Measurements from ENCODE around the gene EPB41. TPM values are rescaled to one million over a fixed set of nuclear protein-coding genes. Genes with fewer than 3 reads are reported as not detected.
"Not testable (repeated sequence)": the region's sequence is repeated elsewhere in the genome, so short reads cannot be mapped to it uniquely, and the experiment has no call there.

EPB41 gene
- total and polyA plus RNA-seq, 2 donors from 2014 or later: 9.9 to 38.8 TPM

GRCh38 chr1:28950449-28950848 is 36.1 kb downstream of the EPB41 start:
- Histone ChIP-seq H3K9me3 (ENCODE audit: control insufficient read depth in 2 of 3, insufficient read depth in 1 of 3, low read length in 3 of 3) (no peaks in the 10 kb centered on the region), H3K4me1 (ENCODE audit: control insufficient read depth in 2 of 3, insufficient read depth in 2 of 3, low read depth in 1 of 3, low read length in 3 of 3) (peaks cover 0 to 3% (median 0%) of the 10 kb centered on the region in 3 donors), H3K27ac (ENCODE audit: low read depth in 2 of 2, low read length in 2 of 2) (no peak overlapping the region), H3K4me3 (ENCODE audit: low read length in 3 of 3) (no peak overlapping the region), H3K27me3 (ENCODE audit: control insufficient read depth, insufficient read depth, low read length) (no peaks in the 10 kb centered on the region), H3K9ac (ENCODE audit: low read length in 3 of 3) (no peak overlapping the region), H3K36me3 (ENCODE audit: control insufficient read depth in 2 of 3, insufficient read depth in 3 of 3, low read length in 3 of 3) (no peaks in the 10 kb centered on the region)
- no peak for DNase-seq
- FAIRE-seq: no peak
- intact Hi-C loops (cut with DNase I): no loop called here
- TF ChIP-seq CTCF (IDR thresholded peaks at IDR 0.05; ENCODE audit: borderline replicate concordance, extremely low read depth, insufficient read depth): no peak

- intact Hi-C loops (cut with DNase I): no loop called here
- FAIRE-seq (no peak), DNase-seq (no peak)
- H3K4me1 ChIP-seq (ENCODE audit: control insufficient read depth in 2 of 3, insufficient read depth in 2 of 3, low read depth in 1 of 3, low read length in 3 of 3): peaks cover 0 to 3% (median 0%) of the 10 kb centered on the region in 3 donors
- H3K27ac ChIP-seq (ENCODE audit: low read depth in 2 of 2, low read length in 2 of 2): no peak overlapping the region
- H3K9me3 ChIP-seq (ENCODE audit: control insufficient read depth in 2 of 3, insufficient read depth in 1 of 3, low read length in 3 of 3): no peaks in the 10 kb centered on the region
- H3K4me3 ChIP-seq (ENCODE audit: low read length in 3 of 3): no peak overlapping the region
- no peak overlapping the region for H3K9ac ChIP-seq (ENCODE audit: low read length in 3 of 3)
- H3K36me3 ChIP-seq (ENCODE audit: control insufficient read depth in 2 of 3, insufficient read depth in 3 of 3, low read length in 3 of 3): no peaks in the 10 kb centered on the region
- H3K27me3 ChIP-seq (ENCODE audit: control insufficient read depth, insufficient read depth, low read length): no peaks in the 10 kb centered on the region
- TF ChIP-seq CTCF (IDR thresholded peaks at IDR 0.05; ENCODE audit: borderline replicate concordance, extremely low read depth, insufficient read depth): no peak
Observed at GRCh38 chr1:28954126-28954726, 39.9 kb downstream of the EPB41 start.

- intact Hi-C loops (cut with DNase I): no loop called here
- no peak for TF ChIP-seq CTCF (IDR thresholded peaks at IDR 0.05; ENCODE audit: borderline replicate concordance, extremely low read depth, insufficient read depth)
- Histone ChIP-seq H3K27ac (ENCODE audit: low read depth in 2 of 2, low read length in 2 of 2) (no peak overlapping the region), H3K27me3 (ENCODE audit: control insufficient read depth, insufficient read depth, low read length) (no peaks in the 10 kb centered on the region), H3K4me3 (ENCODE audit: low read length in 3 of 3) (no peak overlapping the region), H3K36me3 (ENCODE audit: control insufficient read depth in 2 of 3, insufficient read depth in 3 of 3, low read length in 3 of 3) (no peaks in the 10 kb centered on the region), H3K9ac (ENCODE audit: low read length in 3 of 3) (no peak overlapping the region), H3K4me1 (ENCODE audit: control insufficient read depth in 2 of 3, insufficient read depth in 2 of 3, low read depth in 1 of 3, low read length in 3 of 3) (peaks cover 0 to 3% (median 0%) of the 10 kb centered on the region in 3 donors), H3K9me3 (ENCODE audit: control insufficient read depth in 2 of 3, insufficient read depth in 1 of 3, low read length in 3 of 3) (no peaks in the 10 kb centered on the region)
- FAIRE-seq (no peak), DNase-seq (no peak)
Observed at GRCh38 chr1:28956038-28956464, 41.7 kb downstream of the EPB41 start.

- DNase-seq; H3K9ac ChIP-seq (ENCODE audit: low read length in 3 of 3); H3K9me3 ChIP-seq (ENCODE audit: control insufficient read depth in 2 of 3, insufficient read depth in 1 of 3, low read length in 3 of 3); intact Hi-C loops (cut with DNase I); H3K4me1 ChIP-seq (ENCODE audit: control insufficient read depth in 2 of 3, insufficient read depth in 2 of 3, low read depth in 1 of 3, low read length in 3 of 3); H3K27ac ChIP-seq (ENCODE audit: low read depth in 2 of 2, low read length in 2 of 2); H3K36me3 ChIP-seq (ENCODE audit: control insufficient read depth in 2 of 3, insufficient read depth in 3 of 3, low read length in 3 of 3); H3K27me3 ChIP-seq (ENCODE audit: control insufficient read depth, insufficient read depth, low read length); H3K4me3 ChIP-seq (ENCODE audit: low read length in 3 of 3); FAIRE-seq: not testable (repeated sequence)
Observed at GRCh38 chr1:28962114-28962831, 47.9 kb downstream of the EPB41 start.
